Natural killer cell (primary cell): ENCODE measurements around the gene TRIM71. TPM values are rescaled to one million over a fixed set of nuclear protein-coding genes. Genes with fewer than 3 reads are reported as not detected.

Source experiments
- ATAC-seq, 3 donors: fragments of 150-1000 bp in 2 of 3; fragments of 200-7000 bp in 1 of 3; cut with Tn5 transposase; 1 replicate in 1 of 3; 2 replicates in 2 of 3; pipeline ENCODE4 v1.10.0; 2021; ENCODE audit warnings: mild to moderate bottlenecking in 2 of 3, moderate library complexity in 2 of 3
- DNase-seq, 2 donors: peaks; one replicate each; pipeline versions ENCODE4 v3.0.0 to v3.0.0-alpha.2; 2013 to 2021; ENCODE audit warnings: mixed read lengths in 1 of 2
- H3K27ac ChIP-seq: one replicate; pipeline ENCODE4 v1.5.1; 2013; ENCODE audit warnings: mild to moderate bottlenecking, low read length
- H3K27me3 ChIP-seq: one replicate; pipeline ENCODE4 v1.6.1; 2013; ENCODE audit warnings: low read length; ENCODE audit not compliant: control insufficient read depth, insufficient read depth
- H3K36me3 ChIP-seq: one replicate; pipeline ENCODE4 v1.6.1; 2013; ENCODE audit warnings: low read length; ENCODE audit not compliant: control insufficient read depth, insufficient read depth
- H3K4me1 ChIP-seq: one replicate; pipeline ENCODE4 v1.6.1; 2013; ENCODE audit warnings: low read length; ENCODE audit not compliant: control insufficient read depth, insufficient read depth
- H3K4me3 ChIP-seq: one replicate; pipeline ENCODE4 v1.5.1; 2013; ENCODE audit warnings: low read length
- H3K9me3 ChIP-seq: one replicate; pipeline ENCODE4 v1.6.1; 2013; ENCODE audit warnings: low read length; ENCODE audit not compliant: control insufficient read depth, insufficient read depth
- H3K27ac Mint-ChIP-seq, 2 donors: one replicate each; pipeline ENCODE4 v1.8.0; 2022; ENCODE audit warnings: mild to moderate bottlenecking in 2 of 2, mixed read lengths in 2 of 2, moderate library complexity in 1 of 2
- H3K27me3 Mint-ChIP-seq, 2 donors: one replicate each; pipeline ENCODE4 v1.8.0; 2022; ENCODE audit warnings: low read depth in 2 of 2, mixed read lengths in 2 of 2
- H3K36me3 Mint-ChIP-seq: one replicate; pipeline ENCODE4 v1.8.0; 2022; ENCODE audit warnings: mixed read lengths
- H3K4me1 Mint-ChIP-seq, 2 donors: one replicate each; pipeline ENCODE4 v1.8.0; 2022; ENCODE audit warnings: mixed read lengths in 2 of 2
- H3K4me3 Mint-ChIP-seq: one replicate; pipeline ENCODE4 v1.8.0; 2022; ENCODE audit warnings: mild to moderate bottlenecking, moderate library complexity, mixed read lengths
- H3K9me3 Mint-ChIP-seq, 2 donors: one replicate each; pipeline ENCODE4 v1.8.0; 2022; ENCODE audit warnings: mixed read lengths in 2 of 2
- CTCF ChIP-seq: fragments of 200-600 bp; IDR thresholded peaks from one replicate; pipeline ENCODE4 v1.8.0; 2022; ENCODE audit warnings: antibody characterized with exemption
- WGBS: methylation state at CpG from one replicate; pipeline ENCODE4 v1.1.7; 2013; ENCODE audit warnings: missing lambda C conversion rate; ENCODE audit not compliant: insufficient coverage; 5-methylcytosine and 5-hydroxymethylcytosine counted together
- intact Hi-C: fragments of 100-400 bp; cut with micrococcal nuclease; formaldehyde crosslinking; loops from one replicate; pipeline ENCODE4 v1.14.2; 2022
- total RNA-seq, 4 donors: library from RNA; stranded (reverse); fragments of 120-200 nt in 1 of 4; gene quantifications; one replicate each; pipeline versions ENCODE4 v1.2.3 to v1.2.4, GENCODE V29; 2013 to 2022

Gene TRIM71
- total RNA-seq, 3 donors from 2014 or later (not counting 1 experiment from before 2014, with no cell fraction given), result 0.05 TPM; not detected in 2

GRCh38 chr3:32869513-32870047, 51.8 kb downstream of the TRIM71 start:
- Mint-ChIP-seq H3K36me3 (no peaks in the 10 kb centered on the region), H3K9me3 (no peaks in the 10 kb centered on the region), H3K27ac (no peak overlapping the region), H3K27me3 (no peaks in the 10 kb centered on the region), H3K4me1 (no peaks in the 10 kb centered on the region), H3K4me3 (no peak overlapping the region)
- Histone ChIP-seq H3K4me1 (peaks cover 4% of the 10 kb centered on the region), H3K4me3 (no peak overlapping the region), H3K36me3 (no peaks in the 10 kb centered on the region), H3K27ac (no peak overlapping the region), H3K9me3 (no peaks in the 10 kb centered on the region), H3K27me3 (no peaks in the 10 kb centered on the region)
- 91% methylated on average over 12 of the region's 15 CpGs for WGBS
- intact Hi-C loops, result no loop called here
- DNase-seq (no peak), ATAC-seq (no peak)
- TF ChIP-seq CTCF, result no peak

GRCh38 chr3:32870373-32871095, 52.7 kb downstream of the TRIM71 start:
- H3K27ac ChIP-seq, result no peak overlapping the region
- H3K9me3 Mint-ChIP-seq, result no peaks in the 10 kb centered on the region
- 81% methylated on average over 10 of the region's 10 CpGs for WGBS
- H3K4me1 Mint-ChIP-seq, result no peaks in the 10 kb centered on the region
- H3K4me1 ChIP-seq, result peaks cover 4% of the 10 kb centered on the region
- H3K36me3 Mint-ChIP-seq, result no peaks in the 10 kb centered on the region
- intact Hi-C loops, result no loop called here
- no peaks in the 10 kb centered on the region for H3K27me3 Mint-ChIP-seq
- DNase-seq (no peak), ATAC-seq (no peak)
- H3K36me3 ChIP-seq, result no peaks in the 10 kb centered on the region
- no peak overlapping the region for H3K27ac Mint-ChIP-seq
- no peaks in the 10 kb centered on the region for H3K27me3 ChIP-seq
- TF ChIP-seq CTCF, result no peak
- H3K9me3 ChIP-seq, result no peaks in the 10 kb centered on the region
- H3K4me3 Mint-ChIP-seq, result no peak overlapping the region
- no peak overlapping the region for H3K4me3 ChIP-seq

- no peak overlapping the region for H3K4me3 Mint-ChIP-seq
- ATAC-seq (no peak), DNase-seq (no peak)
- intact Hi-C loops, result no loop called here
- no peaks in the 10 kb centered on the region for H3K9me3 Mint-ChIP-seq
- Histone ChIP-seq H3K27ac (no peak overlapping the region), H3K4me1 (peaks cover 4% of the 10 kb centered on the region), H3K36me3 (no peaks in the 10 kb centered on the region), H3K27me3 (no peaks in the 10 kb centered on the region), H3K4me3 (no peak overlapping the region), H3K9me3 (no peaks in the 10 kb centered on the region)
- no peak for TF ChIP-seq CTCF
- H3K36me3 Mint-ChIP-seq, result no peaks in the 10 kb centered on the region
- no peaks in the 10 kb centered on the region for H3K4me1 Mint-ChIP-seq
- H3K27me3 Mint-ChIP-seq, result no peaks in the 10 kb centered on the region
- WGBS, result 97% methylated on average over 7 of the region's 7 CpGs
- H3K27ac Mint-ChIP-seq, result no peak overlapping the region
These were observed 53.5 kb downstream of the TRIM71 start for GRCh38 chr3:32871273-32871672.
